A673 (cell line): ENCODE results near the gene RAB27A. TPM values are rescaled to one million over a fixed set of nuclear protein-coding genes. Genes with fewer than 3 reads are reported as not detected.

Experiments
- Bru-seq: library from RNA; stranded (reverse); fragments of 400-500 nt; gene quantifications from one replicate; lab custom pipeline; 2021; lab: Mats Ljungman, UMichigan
- BruChase-seq, 2 experiments: library from RNA; stranded (reverse); fragments of 400-500 nt; gene quantifications; one replicate each; lab custom pipeline; 2021; lab: Mats Ljungman, UMichigan
- BruUV-seq: library from RNA; stranded (reverse); fragments of 400-500 nt; replicated peaks from 2 replicates; lab custom pipeline; 2021; lab: Mats Ljungman, UMichigan
- CTCF ChIA-PET: fragments of 300-600 bp; sonication (Branson Sonifier 250); formaldehyde crosslinking; loops from one replicate; lab custom pipeline; 2022; ENCODE audit warnings: antibody characterized with exemption; lab: Charles Lee
- POLR2A ChIA-PET: fragments of 300-600 bp; sonication (Branson Sonifier 250); formaldehyde crosslinking; loops from one replicate; lab custom pipeline; 2022; ENCODE audit warnings: antibody characterized with exemption; ENCODE audit not compliant: low non-redundant PET; lab: Charles Lee
- DNase-seq: peaks from one replicate; pipeline ENCODE4 v3.0.0-alpha.2; 2015; ENCODE audit warnings: low spot score
- H3K27ac ChIP-seq: fragments of 200-600 bp; sonication (generic); 2 replicates; pipeline ENCODE4 v1.5.1; 2016; ENCODE audit warnings: mixed run types, low read depth, mild to moderate bottlenecking, mixed read lengths, antibody characterized with exemption, low read length; ENCODE audit not compliant: poor library complexity, severe bottlenecking
- H3K27me3 ChIP-seq: fragments of 200-600 bp; sonication (generic); replicated peaks from 2 replicates; pipeline ENCODE4 v1.6.1; 2017; ENCODE audit warnings: mixed run types, low read depth, mild to moderate bottlenecking, mixed read lengths, antibody characterized with exemption, low read length; ENCODE audit not compliant: insufficient read depth, poor library complexity
- H3K36me3 ChIP-seq: fragments of 200-600 bp; sonication (generic); 2 replicates; pipeline ENCODE4 v1.6.1; 2016; ENCODE audit warnings: mixed run types, mild to moderate bottlenecking, mixed read lengths, antibody characterized with exemption, low read length; ENCODE audit not compliant: insufficient read depth, poor library complexity, severe bottlenecking
- H3K4me1 ChIP-seq: fragments of 200-600 bp; sonication (generic); 2 replicates; pipeline ENCODE4 v1.6.1; 2017; ENCODE audit warnings: mixed run types, mild to moderate bottlenecking, mixed read lengths, antibody characterized with exemption, low read length; ENCODE audit not compliant: insufficient read depth, poor library complexity, severe bottlenecking
- H3K4me3 ChIP-seq: fragments of 200-600 bp; sonication (generic); 2 replicates; pipeline ENCODE4 v1.5.1; 2016; ENCODE audit warnings: low read depth, mixed run types, mild to moderate bottlenecking, mixed read lengths, low read length; ENCODE audit not compliant: poor library complexity, severe bottlenecking
- H3K9me3 ChIP-seq: fragments of 200-600 bp; sonication (generic); 2 replicates; pipeline ENCODE4 v1.6.1; 2016; ENCODE audit warnings: mixed run types, low read depth, mild to moderate bottlenecking, mixed read lengths, antibody characterized with exemption, low read length; ENCODE audit not compliant: poor library complexity, severe bottlenecking
- CTCF ChIP-seq: fragments of 300-800, 200-600 bp; sonication (generic); conservative IDR thresholded peaks from 2 replicates; pipeline ENCODE4 v1.5.1; 2017; ENCODE audit warnings: low read depth, mild to moderate bottlenecking, antibody characterized with exemption, low read length, moderate library complexity, mixed read lengths
- EZH2 ChIP-seq: fragments of 200-600 bp; sonication (generic); IDR thresholded peaks from 2 replicates; pipeline ENCODE4 v1.6.1; 2017; ENCODE audit warnings: borderline replicate concordance, low read depth, mild to moderate bottlenecking, mixed read lengths, antibody characterized with exemption, low read length; ENCODE audit not compliant: poor library complexity, severe bottlenecking
- intact Hi-C: fragments of 100-400 bp; cut with micrococcal nuclease; formaldehyde crosslinking; loops from one replicate; pipeline ENCODE4 v1.10.0; 2022; ENCODE audit not compliant: unreplicated experiment
- long read RNA-seq: library from polyadenylated mRNA; stranded (forward); transcript quantifications from one replicate; pipeline ENCODE4 v2.0.0, GENCODE V29; 2022
- total RNA-seq: library from RNA; stranded (reverse); gene quantifications from 2 replicates; pipeline ENCODE4 v1.2.3, GENCODE V29; 2021

RAB27A gene
- total RNA-seq (1.7 and 1.8 TPM in 2 replicates), Bru-seq, nascent RNA (percentile 34 among the genes with signal in this experiment), BruChase-seq, experiment 1, labeled RNA remaining after a 2-hour chase (percentile 32 among the genes with signal in this experiment), BruChase-seq, experiment 2, labeled RNA remaining after a 6-hour chase (percentile 36 among the genes with signal in this experiment)
- long read RNA-seq, partial matches to known transcripts: 0 of 4 reads
- long read RNA-seq, other reads (novel, unspliced or antisense): 3 of 4 reads

GRCh38 chr15:55289746-55290527, at the start of gene RAB27A:
TSS of gene RAB27A (minus strand) at chr15:55289813. CDS start at chr15:55234934, 54,879 bp downstream.
- TF ChIP-seq EZH2 (no peak), CTCF (no peak)
- CTCF ChIA-PET: interaction anchor here (1.4 kb wide), 1 partner anchor 73 kb away, joined by 4 read pairs; no protein-coding TSS in a partner anchor
- H3K27me3 ChIP-seq: no peaks in the 10 kb centered on the region
- no peaks in the 10 kb centered on the region for H3K36me3 ChIP-seq
- peak within 1 kb of the TSS; percentile 75 for H3K4me3 ChIP-seq
- no peaks in the 10 kb centered on the region for H3K9me3 ChIP-seq
- DNase-seq: peak; percentile 45
- peak within 1 kb of the TSS; percentile 35 for H3K27ac ChIP-seq
- H3K4me1 ChIP-seq: peaks cover 4% of the 10 kb centered on the region
- BruUV-seq: no TSS peak
- POLR2A ChIA-PET: no interaction called here
- intact Hi-C loops: loop anchor here (1.0 to 10.0 kb wide), 2 partner anchors 73 to 145 kb away; no protein-coding TSS in a partner anchor

GRCh38 chr15:55337160-55337559, 47.5 kb upstream of the RAB27A start:
- Histone ChIP-seq H3K27me3 (no peaks in the 10 kb centered on the region), H3K4me1 (no peaks in the 10 kb centered on the region), H3K36me3 (no peaks in the 10 kb centered on the region), H3K9me3 (no peaks in the 10 kb centered on the region), H3K4me3 (no peak overlapping the region), H3K27ac (no peak overlapping the region)
- intact Hi-C loops: no loop called here
- POLR2A ChIA-PET: no interaction called here
- CTCF ChIA-PET: no interaction called here
- DNase-seq: no peak
- no peak for TF ChIP-seq EZH2
- TF ChIP-seq CTCF: no peak
- no TSS peak for BruUV-seq

- Histone ChIP-seq H3K27me3 (no peaks in the 10 kb centered on the region), H3K4me1 (no peaks in the 10 kb centered on the region), H3K27ac (no peak overlapping the region), H3K36me3 (no peaks in the 10 kb centered on the region), H3K9me3 (no peaks in the 10 kb centered on the region), H3K4me3 (no peak overlapping the region)
- no peak for DNase-seq
- BruUV-seq: no TSS peak
- ChIA-PET POLR2A (no interaction called here), CTCF (no interaction called here)
- intact Hi-C loops: loop anchor here (5.0 kb wide), 1 partner anchor 72 kb away; the partner anchor contains the start of genes CCPG1 and PIERCE2
- TF ChIP-seq EZH2 (no peak), CTCF (no peak)
Observed at GRCh38 chr15:55334997-55335396, 45.4 kb upstream of the RAB27A start.
